Measurements from ENCODE around the gene CYP4F12.

DNA sequence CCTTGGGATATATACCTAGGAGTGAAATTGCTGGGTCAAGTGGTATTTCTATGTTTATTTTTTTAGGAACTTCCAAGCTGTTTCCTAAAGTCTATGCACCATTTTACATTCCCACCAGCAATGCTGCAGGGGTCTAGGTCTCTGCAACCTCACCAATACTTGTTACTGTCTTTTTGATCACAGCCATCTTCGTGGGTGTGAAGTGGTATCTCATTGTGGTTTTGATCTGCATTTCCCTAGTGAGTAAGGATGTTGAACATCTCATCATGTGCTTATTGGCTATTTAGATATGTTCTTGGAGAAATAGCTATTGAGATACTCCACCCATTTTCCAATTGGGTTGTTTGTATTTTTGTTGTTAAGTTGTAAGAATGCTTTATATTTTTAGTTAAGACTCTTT lies 57.7 kb downstream of the CYP4F12 start:
- TF ChIP-seq CTCF (IDR thresholded peaks at IDR 0.05; ENCODE audit: borderline replicate concordance, extremely low read depth, low read length, poor library complexity, severe bottlenecking) (no peak), EZH2 (IDR thresholded peaks at IDR 0.05; ENCODE audit: borderline replicate concordance, low read depth, low read length, severe bottlenecking) (no peak)
